SK-N-SH (cell line): Measurements from ENCODE around the gene TAB3.

Experiments
- EZH2phosphoT487 ChIP-seq: fragments of 200-600 bp; sonication (generic); IDR thresholded peaks from 2 replicates; pipeline ENCODE4 v1.6.1; 2017; ENCODE audit warnings: low read depth, mixed run types, mild to moderate bottlenecking, antibody characterized with exemption, moderate library complexity, borderline replicate concordance
- FOXJ3 ChIP-seq: sonication (generic); formaldehyde crosslinking; IDR thresholded peaks from 2 replicates; pipeline ENCODE4 v1.5.1; 2020; ENCODE audit warnings: mild to moderate bottlenecking, missing genetic modification reagents
- GATA2 ChIP-seq: sonication (generic); formaldehyde crosslinking; IDR thresholded peaks from 2 replicates; pipeline ENCODE4 v1.5.0; 2020; ENCODE audit warnings: mild to moderate bottlenecking, missing genetic modification reagents
- NFIC ChIP-seq: IDR thresholded peaks from 2 replicates; pipeline ENCODE4 v1.4.0; 2012; ENCODE audit warnings: borderline replicate concordance
- POLR2AphosphoS5 ChIP-seq: IDR thresholded peaks from 2 replicates; pipeline ENCODE4 v1.6.1; 2012; ENCODE audit warnings: low read depth, low read length
- RCOR1 ChIP-seq: fragments of 150-350 bp; IDR thresholded peaks from 2 replicates; pipeline ENCODE4 v1.6.1; 2017; ENCODE audit warnings: antibody characterized with exemption, low read length
- TF ChIP-seq, protein P1 (sequence below): fragments of 200-600 bp; sonication (generic); IDR thresholded peaks from 2 replicates; pipeline ENCODE4 v1.6.1; 2017; ENCODE audit warnings: antibody characterized with exemption, mild to moderate bottlenecking, moderate library complexity

DNA sequence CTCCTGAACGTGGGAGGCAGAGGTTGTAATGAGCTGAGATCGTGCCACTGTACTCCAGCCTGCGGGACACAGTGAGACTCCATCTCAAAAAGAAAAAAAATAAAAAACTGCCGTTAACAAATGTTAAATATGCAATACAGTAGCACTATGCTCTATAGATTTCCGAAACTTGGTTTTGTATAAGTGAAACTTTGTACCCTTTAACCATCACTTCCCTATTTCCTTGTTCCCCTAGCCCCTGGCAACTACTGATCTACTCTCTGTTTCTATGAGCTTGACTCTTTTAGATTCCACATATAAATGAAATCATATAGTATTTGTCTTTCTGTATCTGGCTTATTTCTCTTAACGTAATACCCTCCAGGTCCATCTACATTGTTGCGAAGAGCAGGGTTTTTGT lies 74.1 kb downstream of the TAB3 start:
- TF ChIP-seq NFIC (no peak), RCOR1 (no peak), GATA2 (CRISPR knock-in tag) (no peak), FOXJ3 (no peak), EZH2phosphoT487 (no peak), POLR2AphosphoS5 (no peak)
- TF ChIP-seq, protein P1, sequence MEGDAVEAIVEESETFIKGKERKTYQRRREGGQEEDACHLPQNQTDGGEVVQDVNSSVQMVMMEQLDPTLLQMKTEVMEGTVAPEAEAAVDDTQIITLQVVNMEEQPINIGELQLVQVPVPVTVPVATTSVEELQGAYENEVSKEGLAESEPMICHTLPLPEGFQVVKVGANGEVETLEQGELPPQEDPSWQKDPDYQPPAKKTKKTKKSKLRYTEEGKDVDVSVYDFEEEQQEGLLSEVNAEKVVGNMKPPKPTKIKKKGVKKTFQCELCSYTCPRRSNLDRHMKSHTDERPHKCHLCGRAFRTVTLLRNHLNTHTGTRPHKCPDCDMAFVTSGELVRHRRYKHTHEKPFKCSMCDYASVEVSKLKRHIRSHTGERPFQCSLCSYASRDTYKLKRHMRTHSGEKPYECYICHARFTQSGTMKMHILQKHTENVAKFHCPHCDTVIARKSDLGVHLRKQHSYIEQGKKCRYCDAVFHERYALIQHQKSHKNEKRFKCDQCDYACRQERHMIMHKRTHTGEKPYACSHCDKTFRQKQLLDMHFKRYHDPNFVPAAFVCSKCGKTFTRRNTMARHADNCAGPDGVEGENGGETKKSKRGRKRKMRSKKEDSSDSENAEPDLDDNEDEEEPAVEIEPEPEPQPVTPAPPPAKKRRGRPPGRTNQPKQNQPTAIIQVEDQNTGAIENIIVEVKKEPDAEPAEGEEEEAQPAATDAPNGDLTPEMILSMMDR: no peak
